ENCODE results near the gene SPATA6.

GRCh38 chr1:48333316-48333715 lies 138.7 kb downstream of the SPATA6 start:
- TF ChIP-seq CTCF (conservative IDR thresholded peaks at IDR 0.05; ENCODE audit: low read depth, low read length) (no peak), CHD1 (IDR thresholded peaks at IDR 0.05; ENCODE audit: low read depth, low read length) (no peak), MAZ (IDR thresholded peaks at IDR 0.05; ENCODE audit: borderline replicate concordance, low read depth, low read length) (no peak), CEBPB (IDR thresholded peaks at IDR 0.05; ENCODE audit: low read depth, low read length) (no peak), POLR2A (IDR thresholded peaks at IDR 0.05; ENCODE audit: low read depth, low read length) (no peak), RAD21 (IDR thresholded peaks at IDR 0.05; ENCODE audit: low read length) (no peak), SMC3 (IDR thresholded peaks at IDR 0.05; ENCODE audit: low read depth, low read length) (no peak)
